Measurements from ENCODE around the gene GPATCH11. TPM values are rescaled to one million over a fixed set of nuclear protein-coding genes. Genes with fewer than 3 reads are reported as not detected.

Gene GPATCH11
- total and polyA plus RNA-seq, 2 of the 4 experiments (the other 2 are of a cell fraction): 3.9 to 4.7 TPM

DNA sequence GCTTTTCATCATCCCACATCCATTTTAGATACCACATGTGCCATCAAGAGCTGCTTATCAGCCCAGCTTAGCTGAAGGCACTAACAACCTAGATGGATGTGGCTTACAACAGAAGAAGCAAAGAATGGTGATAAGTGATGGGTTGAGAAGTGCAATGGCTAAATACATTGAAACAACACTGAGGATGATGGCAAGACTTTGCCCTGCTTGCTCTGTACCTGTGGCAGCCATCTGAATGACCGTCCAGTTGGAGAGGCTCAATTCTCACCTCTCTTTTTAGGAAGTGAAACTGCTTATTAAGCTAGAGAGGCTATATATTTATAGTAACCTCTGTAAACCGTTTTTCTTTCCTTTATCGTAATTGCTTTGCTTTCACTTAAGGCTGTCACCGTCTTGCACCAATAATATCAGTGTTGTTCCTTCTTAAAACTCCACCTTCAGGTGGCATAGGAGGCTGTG lies 5.7 kb downstream of the GPATCH11 start:
- in situ Hi-C loops (cut with MboI; ENCODE audit: low sequenced_read_pairs): no loop called here
- POLR2A ChIA-PET (ENCODE audit: unreplicated experiment): no interaction called here
- Histone ChIP-seq H4K8ac (ENCODE audit: low read depth in 2 of 2, low read length in 2 of 2) (no peak overlapping the region), H3K14ac (replicated peaks; ENCODE audit: low read depth, low read length) (no peak overlapping the region), H2BK5ac (ENCODE audit: low read depth, low read length, poor library complexity, severe bottlenecking) (no peak overlapping the region), H2BK120ac (ENCODE audit: low read depth, low read length) (no peak overlapping the region), H2AFZ (replicated peaks; ENCODE audit: low read length, poor library complexity) (no peak overlapping the region), H3K4ac (ENCODE audit: low read depth, low read length) (no peak overlapping the region), H3K4me2 (ENCODE audit: low read depth, low read length) (no peak overlapping the region), H3K9me3 (ENCODE audit: control insufficient read depth, insufficient read depth, low read length) (no peaks in the 10 kb centered on the region), H4K5ac (ENCODE audit: low read depth, low read length) (no peak overlapping the region), H3K79me1 (ENCODE audit: low read depth in 1 of 2, low read length in 2 of 2) (peaks cover 7 to 16% of the 10 kb centered on the region in 2 experiments; a peak in 3 of 4 replicates), H3K4me3 (ENCODE audit: insufficient read depth, low read depth, low read length) (no peak overlapping the region), H3K9me1 (ENCODE audit: insufficient read depth, low read length) (0 out of 2 replicates have a peak, but pooled peaks cover 2% of the 10 kb centered on the region), H3K23ac (ENCODE audit: low read depth, low read length) (no peak overlapping the region), H2BK20ac (ENCODE audit: low read depth, low read length) (no peak overlapping the region), H4K91ac (ENCODE audit: insufficient read depth, low read depth, low read length) (no peak overlapping the region), H3K36me3 (ENCODE audit: control insufficient read depth, insufficient read depth, low read length) (peaks cover 18% of the 10 kb centered on the region), H3K56ac (ENCODE audit: extremely low read depth, insufficient read depth, low read length) (no peak overlapping the region), H3K27ac (ENCODE audit: insufficient read depth, low read length) (no peak overlapping the region), H3K9ac (ENCODE audit: low read depth, low read length) (no peak overlapping the region), H2AK9ac (replicated peaks; ENCODE audit: low read depth, low read length, poor library complexity) (no peak overlapping the region), H4K20me1 (ENCODE audit: insufficient read depth, low read length) (no peaks in the 10 kb centered on the region), H3K27me3 (ENCODE audit: control insufficient read depth, insufficient read depth, low read length) (no peaks in the 10 kb centered on the region), H3K4me1 (ENCODE audit: control insufficient read depth, insufficient read depth, low read length) (no peaks in the 10 kb centered on the region; the same call in 1 of the 2 replicates), H2BK15ac (ENCODE audit: low read depth, low read length) (no peak overlapping the region), H2AK5ac (ENCODE audit: low read depth, low read length) (no peak overlapping the region), H3K18ac (ENCODE audit: low read depth, low read length) (no peak overlapping the region)
- intact Hi-C loops (cut with micrococcal nuclease): no loop called here
- no peak for DNase-seq
- TF ChIP-seq FOS (IDR thresholded peaks at IDR 0.05; ENCODE audit: low read depth, low read length) (no peak), ELK1 (IDR thresholded peaks at IDR 0.05; ENCODE audit: borderline replicate concordance, low read depth, low read length) (no peak), CHD1 (IDR thresholded peaks at IDR 0.05; ENCODE audit: low read depth, low read length) (no peak), MXI1 (IDR thresholded peaks at IDR 0.05; ENCODE audit: borderline replicate concordance, low read depth, low read length) (no peak), MAFK (IDR thresholded peaks at IDR 0.05; ENCODE audit: low read depth, low read length) (no peak), RAD21 (IDR thresholded peaks at IDR 0.05; ENCODE audit: low read length) (no peak), POLR2A (IDR thresholded peaks at IDR 0.05; ENCODE audit: low read depth, low read length) (no peak), CTCF (conservative IDR thresholded peaks at IDR 0.05; ENCODE audit: low read depth, low read length) (no peak), MAZ (IDR thresholded peaks at IDR 0.05; ENCODE audit: borderline replicate concordance, low read depth, low read length) (no peak), CEBPB (IDR thresholded peaks at IDR 0.05; ENCODE audit: low read depth, low read length) (no peak), USF2 (IDR thresholded peaks at IDR 0.05; ENCODE audit: low read depth, low read length) (no peak), RCOR1 (IDR thresholded peaks at IDR 0.05; ENCODE audit: insufficient replicate concordance, low read length) (no peak), RFX5 (IDR thresholded peaks at IDR 0.05; ENCODE audit: low read depth, low read length) (no peak), SMC3 (IDR thresholded peaks at IDR 0.05; ENCODE audit: low read depth, low read length) (no peak), NFE2L2 (IDR thresholded peaks at IDR 0.05; ENCODE audit: low read depth, low read length) (no peak), BHLHE40 (IDR thresholded peaks at IDR 0.05; ENCODE audit: low read depth, low read length) (no peak)
- CTCF ChIA-PET: no interaction called here
- dilution Hi-C loops (cut with HindIII; ENCODE audit: low sequenced_read_pairs, unreplicated experiment): no loop called here
- no TSS peak for BruUV-seq (replicated peaks)
- WGBS, 2 experiments (ENCODE audit: extremely low coverage in 2 of 2, insufficient read length in 1 of 2): no CpG with 5 or more reads among the region's 4 CpGs
- ATAC-seq (ENCODE audit: low read depth): no peak

Measured in IMR-90 (cell line).